HepG2 (cell line): Measurements from ENCODE around the gene TTLL11. TPM values are rescaled to one million over a fixed set of nuclear protein-coding genes. Genes with fewer than 3 reads are reported as not detected.

Experiments
- BCL6 ChIP-seq: IDR thresholded peaks from 2 replicates; pipeline ENCODE4 v1.6.1; 2016; ENCODE audit warnings: missing genetic modification reagents, missing compliant biosample characterization
- CHD2 ChIP-seq: IDR thresholded peaks from 2 replicates; pipeline ENCODE4 v1.6.1; 2011; ENCODE audit warnings: low read depth, low read length, improper control_type of control experiment
- ESRRA ChIP-seq: sonication (generic); formaldehyde crosslinking; IDR thresholded peaks from 2 replicates; pipeline ENCODE4 v1.5.1; 2020; ENCODE audit warnings: mild to moderate bottlenecking, low read depth, missing genetic modification reagents
- GABPB1 ChIP-seq: IDR thresholded peaks from 2 replicates; pipeline ENCODE4 v1.6.1; 2016; ENCODE audit warnings: mild to moderate bottlenecking, missing genetic modification reagents, moderate library complexity, missing compliant biosample characterization
- GTF3A ChIP-seq: sonication (generic); formaldehyde crosslinking; conservative IDR thresholded peaks from 2 replicates; pipeline ENCODE4 v1.4.0; 2020; ENCODE audit warnings: mild to moderate bottlenecking, missing genetic modification reagents
- HMG20A ChIP-seq: IDR thresholded peaks from 2 replicates; pipeline ENCODE4 v1.6.1; 2016; ENCODE audit warnings: borderline replicate concordance
- HOXA3 ChIP-seq: sonication (generic); formaldehyde crosslinking; IDR thresholded peaks from 2 replicates; pipeline ENCODE4 v1.5.0; 2020; ENCODE audit warnings: missing genetic modification reagents
- MED13 ChIP-seq: sonication (generic); formaldehyde crosslinking; IDR thresholded peaks from 2 replicates; pipeline ENCODE4 v1.5.0; 2020; ENCODE audit warnings: missing genetic modification reagents
- NR2F6 ChIP-seq, 2 experiments: IDR thresholded peaks; 2 replicates each; pipeline ENCODE4 v1.6.1; 2016; ENCODE audit warnings: antibody characterized with exemption in 1 of 2, mild to moderate bottlenecking in 1 of 2
- TBX2 ChIP-seq: sonication (generic); formaldehyde crosslinking; IDR thresholded peaks from 2 replicates; pipeline ENCODE4 v1.5.0; 2020; ENCODE audit warnings: missing genetic modification reagents, mild to moderate bottlenecking, borderline replicate concordance
- TOPORS ChIP-seq: sonication (generic); formaldehyde crosslinking; IDR thresholded peaks from 2 replicates; pipeline ENCODE4 v1.8.0; 2023; ENCODE audit warnings: mild to moderate bottlenecking, missing genetic modification reagents
- ZNF143 ChIP-seq: sonication (generic); formaldehyde crosslinking; IDR thresholded peaks from 2 replicates; pipeline ENCODE4 v1.4.0; 2020; ENCODE audit warnings: missing genetic modification reagents
- ZNF547 ChIP-seq: sonication (generic); formaldehyde crosslinking; IDR thresholded peaks from 2 replicates; pipeline ENCODE4 v1.5.1; 2020; ENCODE audit warnings: mild to moderate bottlenecking, missing genetic modification reagents
- ZNF567 ChIP-seq: sonication (generic); formaldehyde crosslinking; IDR thresholded peaks from 2 replicates; pipeline ENCODE4 v1.8.1; 2023; ENCODE audit warnings: mild to moderate bottlenecking, missing genetic modification reagents, borderline replicate concordance
- ZNF780A ChIP-seq: sonication (generic); formaldehyde crosslinking; IDR thresholded peaks from 2 replicates; pipeline ENCODE4 v1.8.0; 2022; ENCODE audit warnings: mild to moderate bottlenecking, missing genetic modification reagents, moderate library complexity
- polyA plus RNA-seq, 8 experiments: library from polyadenylated mRNA; depleted of rRNA in 3 of 8; stranded (reverse) in 7 of 8; unstranded in 1 of 8; fragments of >200 nt; fragmentation: Illumina TruSeq in 4 of 8; extraction: Trizol in 4 of 8; gene quantifications; 2 replicates each; pipeline versions ENCODE4 v1.2.1 to v1.2.3, GENCODE V29; 2011 to 2016; ENCODE audit warnings: low read depth in 4 of 8, missing spikeins in 1 of 8, mixed read lengths in 1 of 8; ENCODE audit not compliant: insufficient read depth in 1 of 8
- total RNA-seq, 5 experiments: library from RNA; depleted of rRNA; stranded (reverse); fragments of >200 nt; fragmentation: Illumina TruSeq; extraction: Trizol; gene quantifications; 2 replicates each; pipeline ENCODE4 v1.2.3, GENCODE V29; 2016; ENCODE audit warnings: low read depth in 1 of 5
- TF ChIP-seq, protein P1 (sequence below): sonication (generic); formaldehyde crosslinking; IDR thresholded peaks from 2 replicates; pipeline ENCODE4; 2020; ENCODE audit warnings: missing genetic modification reagents, mild to moderate bottlenecking, borderline replicate concordance
- TF ChIP-seq, protein P2 (sequence below): IDR thresholded peaks from 2 replicates; pipeline ENCODE4 v1.6.1; 2016
- TF ChIP-seq, protein P3 (sequence below): sonication (generic); formaldehyde crosslinking; IDR thresholded peaks from 2 replicates; pipeline ENCODE4 v1.4.0; 2020; ENCODE audit warnings: missing genetic modification reagents, borderline replicate concordance
- TF ChIP-seq, protein P4 (sequence below): sonication (generic); formaldehyde crosslinking; IDR thresholded peaks from 2 replicates; pipeline ENCODE4 v1.5.1; 2020; ENCODE audit warnings: mild to moderate bottlenecking, moderate library complexity, missing genetic modification reagents
- TF ChIP-seq, protein P5 (sequence below): sonication (generic); formaldehyde crosslinking; IDR thresholded peaks from 2 replicates; pipeline ENCODE4 v1.5.0; 2020; ENCODE audit warnings: missing genetic modification reagents

Gene TTLL11
- total and polyA plus RNA-seq, 2 of the 13 experiments (the other 11 are each of a cell fraction or from before 2014, with no cell fraction given), result 4.5 to 5.2 TPM

DNA sequence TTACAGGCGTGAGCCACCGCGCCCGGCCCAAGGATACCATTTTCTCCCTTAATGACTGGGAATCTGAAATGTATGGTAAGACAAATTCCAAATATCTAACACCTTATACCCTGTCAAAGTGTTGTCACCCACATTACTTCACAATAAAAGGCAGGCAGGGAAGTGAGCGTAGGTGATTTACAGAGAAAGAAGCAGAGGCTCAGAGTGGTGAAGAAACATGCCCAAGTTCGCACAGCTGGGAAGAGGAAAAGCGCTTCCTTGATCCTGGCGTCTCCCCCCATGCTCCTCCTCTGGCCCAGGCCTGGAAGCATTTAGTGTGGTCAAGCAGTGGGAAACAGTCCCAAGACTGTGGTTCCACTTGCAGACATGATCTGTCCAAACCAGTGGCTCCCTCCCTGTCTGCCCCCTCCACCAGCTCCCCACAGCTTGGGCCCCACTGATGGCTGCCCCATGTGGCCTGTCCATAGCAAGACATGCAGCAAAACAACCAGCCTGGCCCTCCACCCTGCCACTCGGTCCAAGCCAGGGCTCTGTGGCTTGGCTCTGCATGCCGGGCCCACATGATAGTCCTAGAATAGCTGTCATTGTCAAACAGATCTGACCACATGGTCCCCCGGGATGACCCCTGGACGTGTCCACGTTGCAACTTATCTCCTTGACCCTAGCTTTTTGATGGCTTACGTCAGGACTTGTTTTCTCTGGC is 107.2 kb downstream of the TTLL11 start (continued):
- TF ChIP-seq ZNF780A (CRISPR knock-in tag), result no peak
- TF ChIP-seq, protein P1, sequence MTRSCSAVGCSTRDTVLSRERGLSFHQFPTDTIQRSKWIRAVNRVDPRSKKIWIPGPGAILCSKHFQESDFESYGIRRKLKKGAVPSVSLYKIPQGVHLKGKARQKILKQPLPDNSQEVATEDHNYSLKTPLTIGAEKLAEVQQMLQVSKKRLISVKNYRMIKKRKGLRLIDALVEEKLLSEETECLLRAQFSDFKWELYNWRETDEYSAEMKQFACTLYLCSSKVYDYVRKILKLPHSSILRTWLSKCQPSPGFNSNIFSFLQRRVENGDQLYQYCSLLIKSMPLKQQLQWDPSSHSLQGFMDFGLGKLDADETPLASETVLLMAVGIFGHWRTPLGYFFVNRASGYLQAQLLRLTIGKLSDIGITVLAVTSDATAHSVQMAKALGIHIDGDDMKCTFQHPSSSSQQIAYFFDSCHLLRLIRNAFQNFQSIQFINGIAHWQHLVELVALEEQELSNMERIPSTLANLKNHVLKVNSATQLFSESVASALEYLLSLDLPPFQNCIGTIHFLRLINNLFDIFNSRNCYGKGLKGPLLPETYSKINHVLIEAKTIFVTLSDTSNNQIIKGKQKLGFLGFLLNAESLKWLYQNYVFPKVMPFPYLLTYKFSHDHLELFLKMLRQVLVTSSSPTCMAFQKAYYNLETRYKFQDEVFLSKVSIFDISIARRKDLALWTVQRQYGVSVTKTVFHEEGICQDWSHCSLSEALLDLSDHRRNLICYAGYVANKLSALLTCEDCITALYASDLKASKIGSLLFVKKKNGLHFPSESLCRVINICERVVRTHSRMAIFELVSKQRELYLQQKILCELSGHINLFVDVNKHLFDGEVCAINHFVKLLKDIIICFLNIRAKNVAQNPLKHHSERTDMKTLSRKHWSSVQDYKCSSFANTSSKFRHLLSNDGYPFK (CRISPR knock-in tag), result no peak
- TF ChIP-seq CHD2, result no peak
- TF ChIP-seq HOXA3, result 0 out of 2 replicates have a peak, but pooled peaks have one; percentile 13
- TF ChIP-seq, protein P2, sequence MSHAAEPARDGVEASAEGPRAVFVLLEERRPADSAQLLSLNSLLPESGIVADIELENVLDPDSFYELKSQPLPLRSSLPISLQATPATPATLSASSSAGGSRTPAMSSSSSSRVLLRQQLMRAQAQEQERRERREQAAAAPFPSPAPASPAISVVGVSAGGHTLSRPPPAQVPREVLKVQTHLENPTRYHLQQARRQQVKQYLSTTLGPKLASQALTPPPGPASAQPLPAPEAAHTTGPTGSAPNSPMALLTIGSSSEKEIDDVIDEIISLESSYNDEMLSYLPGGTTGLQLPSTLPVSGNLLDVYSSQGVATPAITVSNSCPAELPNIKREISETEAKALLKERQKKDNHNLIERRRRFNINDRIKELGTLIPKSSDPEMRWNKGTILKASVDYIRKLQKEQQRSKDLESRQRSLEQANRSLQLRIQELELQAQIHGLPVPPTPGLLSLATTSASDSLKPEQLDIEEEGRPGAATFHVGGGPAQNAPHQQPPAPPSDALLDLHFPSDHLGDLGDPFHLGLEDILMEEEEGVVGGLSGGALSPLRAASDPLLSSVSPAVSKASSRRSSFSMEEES, result 0 out of 2 replicates have a peak, but pooled peaks have one; percentile 18
- TF ChIP-seq, protein P3, sequence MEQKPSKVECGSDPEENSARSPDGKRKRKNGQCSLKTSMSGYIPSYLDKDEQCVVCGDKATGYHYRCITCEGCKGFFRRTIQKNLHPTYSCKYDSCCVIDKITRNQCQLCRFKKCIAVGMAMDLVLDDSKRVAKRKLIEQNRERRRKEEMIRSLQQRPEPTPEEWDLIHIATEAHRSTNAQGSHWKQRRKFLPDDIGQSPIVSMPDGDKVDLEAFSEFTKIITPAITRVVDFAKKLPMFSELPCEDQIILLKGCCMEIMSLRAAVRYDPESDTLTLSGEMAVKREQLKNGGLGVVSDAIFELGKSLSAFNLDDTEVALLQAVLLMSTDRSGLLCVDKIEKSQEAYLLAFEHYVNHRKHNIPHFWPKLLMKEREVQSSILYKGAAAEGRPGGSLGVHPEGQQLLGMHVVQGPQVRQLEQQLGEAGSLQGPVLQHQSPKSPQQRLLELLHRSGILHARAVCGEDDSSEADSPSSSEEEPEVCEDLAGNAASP, result peak; percentile 29; the same call in 1 of the 2 replicates
- no peak for TF ChIP-seq GABPB1 (CRISPR knock-in tag)
- no peak for TF ChIP-seq TOPORS (CRISPR knock-in tag)
- peak; percentile 34; the same call in 1 of the 2 replicates for TF ChIP-seq NR2F6 (IDR thresholded peaks at IDR 0.05)
- TF ChIP-seq NR2F6 (CRISPR knock-in tag; IDR thresholded peaks at IDR 0.05), result peak; percentile 25; the same call in 1 of the 2 replicates
- TF ChIP-seq, protein P4, sequence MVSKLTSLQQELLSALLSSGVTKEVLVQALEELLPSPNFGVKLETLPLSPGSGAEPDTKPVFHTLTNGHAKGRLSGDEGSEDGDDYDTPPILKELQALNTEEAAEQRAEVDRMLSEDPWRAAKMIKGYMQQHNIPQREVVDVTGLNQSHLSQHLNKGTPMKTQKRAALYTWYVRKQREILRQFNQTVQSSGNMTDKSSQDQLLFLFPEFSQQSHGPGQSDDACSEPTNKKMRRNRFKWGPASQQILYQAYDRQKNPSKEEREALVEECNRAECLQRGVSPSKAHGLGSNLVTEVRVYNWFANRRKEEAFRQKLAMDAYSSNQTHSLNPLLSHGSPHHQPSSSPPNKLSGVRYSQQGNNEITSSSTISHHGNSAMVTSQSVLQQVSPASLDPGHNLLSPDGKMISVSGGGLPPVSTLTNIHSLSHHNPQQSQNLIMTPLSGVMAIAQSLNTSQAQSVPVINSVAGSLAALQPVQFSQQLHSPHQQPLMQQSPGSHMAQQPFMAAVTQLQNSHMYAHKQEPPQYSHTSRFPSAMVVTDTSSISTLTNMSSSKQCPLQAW (CRISPR knock-in tag), result 0 out of 2 replicates have a peak, but pooled peaks have one; percentile 20
- no peak for TF ChIP-seq MED13 (CRISPR knock-in tag)
- no peak for TF ChIP-seq ZNF547
- peak; percentile 34; the same call in 1 of the 2 replicates for TF ChIP-seq HMG20A (CRISPR knock-in tag)
- TF ChIP-seq BCL6, result peak; percentile 17; the same call in 1 of the 2 replicates
- TF ChIP-seq TBX2 (CRISPR knock-in tag), result peak; percentile 31; the same call in 1 of the 2 replicates
- TF ChIP-seq, protein P5, sequence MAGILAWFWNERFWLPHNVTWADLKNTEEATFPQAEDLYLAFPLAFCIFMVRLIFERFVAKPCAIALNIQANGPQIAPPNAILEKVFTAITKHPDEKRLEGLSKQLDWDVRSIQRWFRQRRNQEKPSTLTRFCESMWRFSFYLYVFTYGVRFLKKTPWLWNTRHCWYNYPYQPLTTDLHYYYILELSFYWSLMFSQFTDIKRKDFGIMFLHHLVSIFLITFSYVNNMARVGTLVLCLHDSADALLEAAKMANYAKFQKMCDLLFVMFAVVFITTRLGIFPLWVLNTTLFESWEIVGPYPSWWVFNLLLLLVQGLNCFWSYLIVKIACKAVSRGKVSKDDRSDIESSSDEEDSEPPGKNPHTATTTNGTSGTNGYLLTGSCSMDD (CRISPR knock-in tag), result no peak
- no peak for TF ChIP-seq ZNF567 (CRISPR knock-in tag)
- no peak for TF ChIP-seq GTF3A (CRISPR knock-in tag)
- TF ChIP-seq ZNF143 (CRISPR knock-in tag), result no peak
- TF ChIP-seq ESRRA, result no peak
